Inflammatory macrophage (primary cell): ENCODE data around the gene RANBP10.
A peak's percentile ranks its signal among the peaks of the same experiment; 100 is the strongest.
"Not testable (repeated sequence)": the region's sequence is repeated elsewhere in the genome, so short reads cannot be mapped to it uniquely, and the experiment has no call there.

Experiments
- DNase-seq, 2 donors: peaks; one replicate each; pipeline ENCODE4 v3.0.0-alpha.2; 2020 to 2022

The RANBP10 gene

DNA sequence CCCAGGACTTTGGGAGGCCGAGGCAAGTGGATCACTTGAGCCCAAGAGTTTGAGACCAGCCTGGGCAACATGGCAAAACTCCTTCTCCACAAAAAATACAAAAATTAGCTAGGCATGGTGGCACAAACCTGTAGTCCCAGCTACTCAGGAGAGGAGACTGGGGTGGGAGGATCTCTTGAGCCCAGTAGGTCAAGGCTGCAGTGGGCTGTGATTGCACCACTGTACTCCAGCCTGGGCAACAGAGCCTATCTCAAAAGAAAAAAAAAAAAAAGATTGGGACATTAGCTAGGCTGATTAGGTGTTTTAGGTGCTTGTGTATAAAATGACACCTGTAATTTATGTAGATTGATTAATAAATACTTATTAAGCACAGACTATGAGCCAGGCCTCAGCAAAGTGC lies 97.3 kb downstream of the RANBP10 start:
- DNase-seq: no peak

GRCh38 chr16:67708368-67708771 lies 98.0 kb downstream of the RANBP10 start:
- DNase-seq: no peak

DNA sequence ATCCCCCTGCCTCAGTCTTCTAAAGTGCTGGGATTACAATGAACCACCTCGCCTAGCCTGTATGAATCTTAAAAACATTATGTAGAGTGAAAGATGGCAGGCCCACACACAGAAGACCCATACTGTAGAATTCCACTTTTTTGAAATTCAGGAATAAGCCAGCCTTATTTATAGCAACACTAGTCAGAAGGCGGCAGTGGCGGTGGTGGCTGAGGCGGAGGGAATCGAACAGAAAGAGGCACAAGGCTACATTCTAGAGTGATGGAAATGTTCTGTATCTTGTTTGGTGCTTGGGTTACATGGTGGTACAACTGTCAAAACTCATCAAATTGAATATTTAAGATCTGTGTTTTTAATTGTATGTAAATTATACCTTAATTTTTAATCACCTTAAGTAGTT lies 98.6 kb downstream of the RANBP10 start:
- DNase-seq: no peak

GRCh38 chr16:67707210-67707609 lies 99.2 kb downstream of the RANBP10 start:
- DNase-seq: no peak

- DNase-seq: peak in 1 of 2 donors; percentile 27
Measured at GRCh38 chr16:67704110-67704509, 102.2 kb downstream of the RANBP10 start.

DNA sequence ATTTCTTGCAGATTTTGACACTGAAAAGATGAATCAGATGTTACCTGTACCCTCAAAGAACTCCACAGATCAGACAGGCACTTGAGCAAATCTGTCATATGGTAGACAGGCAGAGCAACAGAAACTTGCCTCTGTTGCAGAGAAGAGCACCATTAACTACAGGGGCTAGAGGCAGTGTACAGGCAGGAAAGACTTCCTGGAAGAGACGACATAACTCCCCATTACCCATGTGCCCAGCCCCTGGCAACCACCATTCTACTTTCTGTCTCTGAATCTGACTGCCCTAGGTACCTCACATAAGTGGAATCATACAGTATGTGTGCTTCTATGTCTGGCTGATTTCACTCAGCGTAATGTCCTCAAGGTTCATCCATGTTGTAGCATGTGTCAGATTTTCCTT lies 102.7 kb downstream of the RANBP10 start:
- no peak for DNase-seq

- DNase-seq: no peak
Measured at GRCh38 chr16:67702130-67702529, 104.2 kb downstream of the RANBP10 start.

DNA sequence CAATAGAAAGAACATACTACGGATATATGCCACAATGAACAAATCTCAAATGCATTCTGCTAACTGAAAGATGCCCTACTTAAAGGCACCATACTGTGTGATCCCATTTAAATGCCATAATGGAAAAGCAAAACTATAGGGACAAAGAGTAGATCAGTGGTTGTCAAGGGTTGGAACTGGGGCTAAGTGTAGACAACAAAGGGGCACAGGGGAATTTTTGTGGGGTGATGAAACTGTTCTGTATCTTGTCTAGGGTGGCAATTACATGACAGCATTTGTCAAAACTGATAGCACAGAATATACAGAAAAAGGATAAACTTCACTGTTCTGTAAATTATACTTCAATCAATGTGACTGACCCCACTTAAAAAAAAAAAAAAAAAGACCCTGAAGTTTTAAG lies 104.9 kb downstream of the RANBP10 start:
- DNase-seq: no peak

DNA sequence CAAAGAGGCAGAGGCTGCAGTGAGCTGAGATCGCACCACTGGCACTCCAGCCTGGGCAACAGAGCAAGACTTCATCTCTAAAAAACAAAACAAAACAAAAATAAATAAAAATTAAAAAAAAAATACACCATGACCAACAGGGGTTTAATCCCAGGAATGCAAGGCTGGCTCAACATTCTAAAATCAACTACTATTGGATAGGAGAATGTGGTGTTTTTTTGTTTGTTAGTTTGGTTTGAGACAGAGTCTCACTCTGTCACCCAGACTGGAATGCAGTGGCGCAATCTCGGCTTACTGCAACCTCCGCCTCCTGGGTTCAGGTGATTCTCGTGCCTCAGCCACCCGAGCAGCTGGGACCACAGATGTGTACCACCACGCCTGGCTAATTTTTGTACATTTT lies 107.1 kb downstream of the RANBP10 start:
- no peak for DNase-seq

- DNase-seq: peak; percentile 57 to 71
Measured at GRCh38 chr16:67697422-67698185, 108.8 kb downstream of the RANBP10 start.

DNA sequence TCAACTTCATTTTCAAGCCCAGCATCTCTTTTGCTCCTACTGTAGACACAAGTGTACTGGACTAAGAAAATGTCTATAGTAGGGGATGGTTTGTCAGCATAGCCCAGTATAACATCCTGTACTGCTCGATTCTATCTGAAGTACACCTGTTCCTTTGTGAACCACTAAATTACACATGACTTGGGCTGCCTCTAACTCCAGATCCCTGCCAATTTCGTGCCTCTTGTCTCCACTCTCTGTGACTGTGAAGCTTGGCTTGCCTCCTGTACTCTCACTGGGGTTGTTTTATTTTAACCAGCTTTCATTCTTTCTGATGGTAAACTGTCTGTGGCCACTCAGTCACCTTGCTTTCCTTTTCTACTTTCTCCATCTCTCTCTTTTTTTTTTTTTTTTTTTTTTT lies 111.7 kb downstream of the RANBP10 start:
- DNase-seq: no peak

GRCh38 chr16:67693517-67694285 lies 112.7 kb downstream of the RANBP10 start:
- DNase-seq: not testable (repeated sequence)

GRCh38 chr16:67685388-67686112 lies 120.8 kb downstream of the RANBP10 start:
- DNase-seq: no peak

- DNase-seq: no peak
Measured at GRCh38 chr16:67683767-67684166, 122.6 kb downstream of the RANBP10 start.

DNA sequence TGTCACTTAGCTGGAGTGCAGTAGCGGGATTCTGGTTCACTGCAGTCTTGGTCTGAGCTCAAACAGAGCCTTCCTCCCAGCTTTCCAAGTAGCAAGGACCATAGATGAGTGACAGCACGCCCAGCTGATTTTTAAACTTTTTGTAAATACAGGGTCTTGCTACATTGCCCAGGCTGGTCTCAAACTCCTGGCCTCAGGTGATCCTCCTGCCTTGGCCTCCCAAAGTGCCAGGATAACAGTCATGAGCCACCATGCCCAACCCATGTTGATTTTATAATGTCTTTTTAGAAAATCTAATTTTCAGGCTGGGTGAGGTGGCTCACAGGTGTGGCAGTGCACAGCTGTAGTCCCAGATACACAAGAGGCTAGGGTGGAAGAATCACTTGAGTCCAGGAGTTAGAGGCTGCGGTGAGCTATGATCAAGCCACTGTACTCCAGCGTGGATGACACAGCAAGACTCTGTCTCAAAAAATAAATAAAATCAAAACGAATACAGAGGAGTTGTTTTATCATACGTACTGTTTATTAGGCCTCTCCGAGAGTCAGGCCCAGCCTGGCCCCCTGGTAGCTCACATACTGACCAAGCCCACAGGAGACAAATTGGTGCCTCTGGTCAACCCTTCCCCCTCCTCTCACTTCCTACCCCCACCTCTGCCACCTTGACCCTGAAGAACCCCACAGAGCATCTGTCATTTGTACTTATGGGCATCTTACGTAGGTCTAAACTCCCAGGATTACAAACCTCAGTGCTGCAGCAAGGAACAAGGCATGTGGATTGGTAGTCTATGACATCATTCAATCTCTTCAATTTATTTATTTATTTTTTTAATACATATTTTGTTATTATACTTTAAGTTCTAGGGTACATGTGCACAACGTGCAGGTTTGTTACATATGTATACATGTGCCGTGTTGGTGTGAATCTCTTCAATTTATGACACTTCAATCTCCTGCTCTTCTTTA lies 126.1 kb downstream of the RANBP10 start:
- DNase-seq: no peak

GRCh38 chr16:67678354-67679023 lies 127.9 kb downstream of the RANBP10 start:
- no peak for DNase-seq

GRCh38 chr16:67677712-67678111 lies 128.6 kb downstream of the RANBP10 start:
- no peak for DNase-seq

GRCh38 chr16:67676939-67677338 lies 129.4 kb downstream of the RANBP10 start:
- no peak for DNase-seq

DNA sequence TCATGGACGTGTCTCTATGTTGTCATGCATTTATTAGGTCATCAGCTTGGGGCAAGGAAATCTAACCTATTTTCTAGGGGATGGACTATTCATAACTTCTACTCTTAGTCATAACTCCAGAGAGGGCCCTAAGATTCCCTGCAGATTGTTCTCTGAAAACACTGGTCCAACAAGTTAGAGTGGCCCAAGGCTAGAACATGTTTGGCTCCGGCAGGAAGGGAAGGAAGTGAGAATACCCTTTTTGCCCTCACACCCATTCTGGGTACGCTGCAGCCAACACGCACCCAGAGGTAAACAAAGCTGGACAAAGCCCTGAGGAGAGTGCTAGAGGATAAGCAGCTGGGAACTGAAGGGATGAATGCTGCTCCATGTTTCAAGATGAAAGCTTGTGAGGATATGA lies 129.8 kb downstream of the RANBP10 start:
- DNase-seq: no peak

DNA sequence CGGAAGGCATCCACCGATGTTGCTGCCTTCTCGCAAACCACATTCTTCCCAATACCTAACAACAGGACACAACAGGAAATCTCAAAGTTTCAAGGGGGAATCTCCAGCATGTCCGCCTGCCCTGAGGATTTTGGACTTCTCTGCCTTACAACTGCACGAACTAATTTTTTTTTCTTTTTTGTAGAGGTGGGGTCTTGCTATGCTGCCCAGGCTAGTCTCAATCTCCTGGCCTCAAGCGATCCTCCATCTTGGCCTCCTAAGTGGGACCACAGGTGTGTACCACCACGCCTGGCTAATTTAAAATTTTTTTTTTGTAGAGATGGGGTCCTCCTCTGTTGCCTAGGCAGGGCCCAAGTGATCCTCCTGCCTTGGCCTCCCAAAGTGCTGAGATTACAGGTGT lies 130.4 kb downstream of the RANBP10 start:
- DNase-seq: no peak

- no peak for DNase-seq
Measured at GRCh38 chr16:67675579-67675935, 130.8 kb downstream of the RANBP10 start.
